ENCODE data around the gene AAMDC.

The AAMDC gene

DNA sequence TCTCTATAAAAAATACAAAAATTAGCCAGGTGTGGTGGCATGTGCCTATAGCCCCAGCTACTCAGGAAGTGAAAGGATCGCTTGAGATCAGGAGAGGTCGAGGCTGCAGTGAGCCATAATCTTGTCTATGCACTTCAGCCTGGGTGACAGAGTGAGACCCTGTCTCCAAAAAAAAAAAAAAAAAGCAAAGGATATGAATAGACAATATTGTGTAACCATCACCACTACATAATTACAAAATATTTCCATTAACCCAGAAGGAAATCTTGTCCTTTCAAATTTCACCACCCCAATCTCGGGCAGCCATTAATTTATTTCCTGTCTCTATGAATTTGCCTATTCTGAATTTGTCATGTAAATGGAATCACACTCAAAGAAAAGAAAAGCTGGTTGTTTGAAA, 21.6 kb upstream of the AAMDC start:
- TF ChIP-seq, protein P1, sequence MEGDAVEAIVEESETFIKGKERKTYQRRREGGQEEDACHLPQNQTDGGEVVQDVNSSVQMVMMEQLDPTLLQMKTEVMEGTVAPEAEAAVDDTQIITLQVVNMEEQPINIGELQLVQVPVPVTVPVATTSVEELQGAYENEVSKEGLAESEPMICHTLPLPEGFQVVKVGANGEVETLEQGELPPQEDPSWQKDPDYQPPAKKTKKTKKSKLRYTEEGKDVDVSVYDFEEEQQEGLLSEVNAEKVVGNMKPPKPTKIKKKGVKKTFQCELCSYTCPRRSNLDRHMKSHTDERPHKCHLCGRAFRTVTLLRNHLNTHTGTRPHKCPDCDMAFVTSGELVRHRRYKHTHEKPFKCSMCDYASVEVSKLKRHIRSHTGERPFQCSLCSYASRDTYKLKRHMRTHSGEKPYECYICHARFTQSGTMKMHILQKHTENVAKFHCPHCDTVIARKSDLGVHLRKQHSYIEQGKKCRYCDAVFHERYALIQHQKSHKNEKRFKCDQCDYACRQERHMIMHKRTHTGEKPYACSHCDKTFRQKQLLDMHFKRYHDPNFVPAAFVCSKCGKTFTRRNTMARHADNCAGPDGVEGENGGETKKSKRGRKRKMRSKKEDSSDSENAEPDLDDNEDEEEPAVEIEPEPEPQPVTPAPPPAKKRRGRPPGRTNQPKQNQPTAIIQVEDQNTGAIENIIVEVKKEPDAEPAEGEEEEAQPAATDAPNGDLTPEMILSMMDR (IDR thresholded peaks at IDR 0.05; ENCODE audit: insufficient read depth, low read depth, low read length, missing control alignments): no peak
- DNase-seq (ENCODE audit: low read depth): no peak
- no peak overlapping the region for H3K4me3 ChIP-seq (ENCODE audit: low read depth, low read length)

DNA sequence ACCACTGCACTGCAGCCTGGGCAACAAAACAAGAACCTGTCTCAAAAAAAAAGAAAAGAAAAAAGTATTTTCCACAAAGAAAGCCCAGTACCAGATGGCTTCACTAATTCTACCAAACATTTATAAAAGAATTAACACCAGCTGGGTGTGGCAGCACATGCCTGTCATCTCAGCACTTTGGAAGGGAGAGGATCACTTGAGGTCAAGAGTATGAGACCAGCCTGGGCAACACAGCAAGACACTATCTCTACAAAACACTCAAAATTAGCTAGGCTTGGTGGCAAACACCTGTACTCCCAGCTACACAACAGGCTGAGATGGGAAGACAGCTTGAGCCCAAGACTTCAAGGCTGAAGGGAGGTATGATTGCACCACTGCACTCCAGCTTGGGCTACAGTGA, 20.5 kb upstream of the AAMDC start:
- H3K4me3 ChIP-seq (ENCODE audit: low read depth, low read length): no peak overlapping the region
- DNase-seq (ENCODE audit: low read depth): no peak
- TF ChIP-seq, protein P1 (IDR thresholded peaks at IDR 0.05; ENCODE audit: insufficient read depth, low read depth, low read length, missing control alignments): no peak

DNA sequence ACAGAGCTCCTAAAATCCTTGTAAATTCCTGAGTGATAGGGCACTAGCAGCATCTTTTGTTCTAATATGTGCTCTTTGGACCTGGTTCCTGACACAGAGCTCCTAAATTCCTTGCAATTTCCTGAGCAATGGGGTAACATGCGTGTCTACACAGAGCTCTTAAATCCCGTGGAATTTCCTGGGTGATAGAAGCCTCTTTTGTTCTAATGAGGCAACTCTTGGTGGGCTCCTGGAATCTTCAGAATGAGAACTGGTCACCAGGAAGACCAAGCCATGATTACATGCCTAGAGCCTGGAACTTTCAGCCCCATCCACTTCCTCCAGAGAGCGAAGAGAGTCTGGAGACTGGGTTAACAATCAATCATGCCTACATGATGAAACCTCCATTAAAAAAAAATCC, 19.5 kb upstream of the AAMDC start:
- no peak for DNase-seq (ENCODE audit: low read depth)
- TF ChIP-seq, protein P1 (IDR thresholded peaks at IDR 0.05; ENCODE audit: insufficient read depth, low read depth, low read length, missing control alignments): no peak
- no peak overlapping the region for H3K4me3 ChIP-seq (ENCODE audit: low read depth, low read length)

DNA sequence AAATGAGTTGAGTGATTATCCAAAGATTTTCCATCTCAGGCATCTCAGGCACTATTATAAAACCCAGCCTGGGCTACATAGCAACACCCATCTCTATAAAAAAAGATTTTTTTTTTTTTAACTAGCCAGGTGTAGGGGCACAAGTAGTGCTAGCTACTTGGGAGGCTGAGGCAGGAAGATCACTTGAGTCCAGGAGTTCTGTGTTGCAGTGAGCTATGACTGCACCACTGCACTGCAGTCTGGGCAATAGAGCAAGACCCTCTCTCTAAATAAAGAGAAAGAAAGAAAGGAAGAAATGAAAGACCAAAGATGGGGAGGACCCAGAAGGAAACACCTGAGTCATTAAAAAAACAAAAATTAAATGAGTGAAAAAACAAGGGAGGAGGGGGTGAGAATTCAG, 14.5 kb upstream of the AAMDC start:
- DNase-seq (ENCODE audit: low read depth): no peak
- TF ChIP-seq, protein P1 (IDR thresholded peaks at IDR 0.05; ENCODE audit: insufficient read depth, low read depth, low read length, missing control alignments): no peak
- no peak overlapping the region for H3K4me3 ChIP-seq (ENCODE audit: low read depth, low read length)

DNA sequence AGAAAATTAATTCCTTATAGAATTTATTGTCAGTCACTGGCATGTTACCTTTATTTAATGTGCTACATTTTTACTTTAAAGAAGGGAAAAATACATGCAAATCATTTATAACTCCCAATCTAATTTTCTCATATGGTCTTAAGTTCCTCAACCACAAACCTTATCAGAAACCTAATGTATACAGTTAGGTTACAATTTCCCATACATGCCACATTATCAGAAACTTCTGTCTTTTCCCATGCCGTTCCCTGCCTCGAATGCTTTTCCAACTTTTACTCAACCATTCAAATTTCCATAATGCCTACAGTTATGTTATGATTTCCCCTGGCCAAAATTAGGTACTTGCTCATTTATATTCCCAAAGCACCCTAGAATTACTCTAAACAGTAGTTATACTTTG, 14.0 kb upstream of the AAMDC start:
- no peak for DNase-seq (ENCODE audit: low read depth)
- H3K4me3 ChIP-seq (ENCODE audit: low read depth, low read length): no peak overlapping the region
- TF ChIP-seq, protein P1 (IDR thresholded peaks at IDR 0.05; ENCODE audit: insufficient read depth, low read depth, low read length, missing control alignments): no peak

DNA sequence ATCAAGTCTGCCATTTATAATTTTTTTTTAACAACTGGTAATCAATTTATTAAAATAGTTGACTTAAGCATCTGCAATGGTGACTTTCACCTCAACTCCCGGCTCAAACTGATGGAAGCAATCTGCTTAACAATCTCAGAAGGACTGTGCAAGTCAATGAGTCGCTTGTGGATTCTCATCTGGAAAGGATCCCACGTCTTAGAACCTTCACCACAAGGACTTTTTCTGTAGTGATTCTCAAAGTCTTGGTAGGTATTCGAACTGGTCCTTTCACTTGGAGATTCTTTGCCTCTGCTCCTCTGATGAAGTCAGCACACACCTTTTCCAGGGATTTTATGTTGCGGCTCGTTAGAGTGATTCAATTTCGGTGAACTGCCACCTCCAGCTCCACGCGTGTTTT, 7.7 kb upstream of the AAMDC start:
- no peak for DNase-seq (ENCODE audit: low read depth)
- no peak overlapping the region for H3K4me3 ChIP-seq (ENCODE audit: low read depth, low read length)
- TF ChIP-seq, protein P1 (IDR thresholded peaks at IDR 0.05; ENCODE audit: insufficient read depth, low read depth, low read length, missing control alignments): no peak

DNA sequence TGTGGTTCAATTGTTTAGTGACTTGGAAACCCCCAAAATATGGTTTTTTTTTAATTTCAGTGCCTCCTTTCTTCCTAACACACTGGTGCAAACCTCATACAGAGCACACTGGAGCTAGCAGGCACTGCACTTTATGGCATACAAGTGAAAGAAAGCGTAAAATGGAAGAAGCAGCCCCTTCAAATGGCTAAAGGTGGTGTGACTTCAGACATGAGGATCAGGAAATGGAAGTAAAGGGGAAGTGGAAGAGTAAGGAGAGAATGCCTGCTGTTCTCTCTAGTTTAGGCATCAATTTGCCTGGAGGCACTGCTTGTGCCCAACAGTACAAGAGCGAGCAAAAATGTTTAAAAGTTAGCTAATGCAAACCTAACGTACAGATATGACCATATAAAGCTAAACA, 6.1 kb upstream of the AAMDC start:
- TF ChIP-seq, protein P1 (IDR thresholded peaks at IDR 0.05; ENCODE audit: insufficient read depth, low read depth, low read length, missing control alignments): no peak
- DNase-seq (ENCODE audit: low read depth): no peak
- no peak overlapping the region for H3K4me3 ChIP-seq (ENCODE audit: low read depth, low read length)
